GM23248 (cell line): ENCODE data around the gene FCN2.

Experiments used
- EZH2 ChIP-seq: fragments of 200-600 bp; sonication (generic); IDR thresholded peaks from 2 replicates; pipeline ENCODE4 v1.6.1; 2018; ENCODE audit warnings: antibody characterized with exemption, mild to moderate bottlenecking; ENCODE audit not compliant: insufficient read depth, poor library complexity, severe bottlenecking
- EZH2phosphoT487 ChIP-seq: fragments of 200-600 bp; sonication (generic); IDR thresholded peaks from 2 replicates; pipeline ENCODE4 v1.6.1; 2018; ENCODE audit warnings: antibody characterized with exemption, moderate library complexity, mild to moderate bottlenecking, low read depth; ENCODE audit not compliant: insufficient read depth

- TF ChIP-seq EZH2 (no peak), EZH2phosphoT487 (no peak)
Observed at GRCh38 chr9:134855900-134856377, 24.7 kb upstream of the FCN2 start.
